OCI-LY7 (cell line): ENCODE data around the gene CNNM2.
"Not testable (repeated sequence)": the region's sequence is repeated elsewhere in the genome, so short reads cannot be mapped to it uniquely, and the experiment has no call there.

ENCODE experiments used
- EZH2phosphoT487 ChIP-seq: fragments of 200-600 bp; sonication (generic); IDR thresholded peaks from 2 replicates; pipeline ENCODE4 v1.6.1; 2018; ENCODE audit warnings: low read depth, borderline replicate concordance, mild to moderate bottlenecking, mixed run types, antibody characterized with exemption, low read length, moderate library complexity, mixed read lengths
- TF ChIP-seq, protein P1 (sequence below): fragments of 200-600 bp; sonication (generic); conservative IDR thresholded peaks from 2 replicates; pipeline ENCODE4 v1.5.1; 2014; ENCODE audit warnings: mild to moderate bottlenecking, antibody characterized with exemption, low read length, moderate library complexity, mixed read lengths

DNA sequence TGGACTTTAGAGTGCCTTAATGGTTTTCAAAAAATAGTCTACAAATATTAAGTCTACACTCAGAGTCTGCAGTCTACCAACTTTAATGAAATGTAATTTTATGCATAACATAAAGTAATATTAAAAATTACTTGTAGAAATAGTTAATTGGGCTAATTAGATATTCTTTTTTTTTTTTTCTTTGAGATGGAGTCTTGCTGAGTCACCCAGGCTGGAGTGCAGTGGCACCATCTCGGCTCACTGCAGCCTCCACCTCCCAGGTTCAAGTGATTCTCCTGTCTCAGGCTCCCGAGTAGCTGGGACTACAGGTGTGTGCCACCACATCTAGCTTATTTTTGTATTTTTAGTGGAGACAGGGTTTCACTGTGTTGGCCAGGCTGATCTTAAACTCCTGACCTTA lies 46.0 kb downstream of the CNNM2 start:
- TF ChIP-seq, protein P1, sequence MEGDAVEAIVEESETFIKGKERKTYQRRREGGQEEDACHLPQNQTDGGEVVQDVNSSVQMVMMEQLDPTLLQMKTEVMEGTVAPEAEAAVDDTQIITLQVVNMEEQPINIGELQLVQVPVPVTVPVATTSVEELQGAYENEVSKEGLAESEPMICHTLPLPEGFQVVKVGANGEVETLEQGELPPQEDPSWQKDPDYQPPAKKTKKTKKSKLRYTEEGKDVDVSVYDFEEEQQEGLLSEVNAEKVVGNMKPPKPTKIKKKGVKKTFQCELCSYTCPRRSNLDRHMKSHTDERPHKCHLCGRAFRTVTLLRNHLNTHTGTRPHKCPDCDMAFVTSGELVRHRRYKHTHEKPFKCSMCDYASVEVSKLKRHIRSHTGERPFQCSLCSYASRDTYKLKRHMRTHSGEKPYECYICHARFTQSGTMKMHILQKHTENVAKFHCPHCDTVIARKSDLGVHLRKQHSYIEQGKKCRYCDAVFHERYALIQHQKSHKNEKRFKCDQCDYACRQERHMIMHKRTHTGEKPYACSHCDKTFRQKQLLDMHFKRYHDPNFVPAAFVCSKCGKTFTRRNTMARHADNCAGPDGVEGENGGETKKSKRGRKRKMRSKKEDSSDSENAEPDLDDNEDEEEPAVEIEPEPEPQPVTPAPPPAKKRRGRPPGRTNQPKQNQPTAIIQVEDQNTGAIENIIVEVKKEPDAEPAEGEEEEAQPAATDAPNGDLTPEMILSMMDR = not testable (repeated sequence)
- TF ChIP-seq EZH2phosphoT487 = not testable (repeated sequence)
